Ammon's horn (tissue), 1 donor: ENCODE data around the gene PTK6.
"Not testable (repeated sequence)": the region's sequence is repeated elsewhere in the genome, so short reads cannot be mapped to it uniquely, and the experiment has no call there.

Experiments
- DNase-seq: peaks from one replicate; pipeline ENCODE4 v3.0.0-alpha.2; 2016; ENCODE audit warnings: low spot score

The PTK6 gene

GRCh38 chr20:63536997-63537524, at the start of gene PTK6:
PTK6 (minus strand) TSS chr20:63537376; CDS start chr20:63537314, 62 bp downstream.
- DNase-seq: no peak

GRCh38 chr20:63586797-63587196, 49.6 kb upstream of the PTK6 start:
- no peak for DNase-seq

DNA sequence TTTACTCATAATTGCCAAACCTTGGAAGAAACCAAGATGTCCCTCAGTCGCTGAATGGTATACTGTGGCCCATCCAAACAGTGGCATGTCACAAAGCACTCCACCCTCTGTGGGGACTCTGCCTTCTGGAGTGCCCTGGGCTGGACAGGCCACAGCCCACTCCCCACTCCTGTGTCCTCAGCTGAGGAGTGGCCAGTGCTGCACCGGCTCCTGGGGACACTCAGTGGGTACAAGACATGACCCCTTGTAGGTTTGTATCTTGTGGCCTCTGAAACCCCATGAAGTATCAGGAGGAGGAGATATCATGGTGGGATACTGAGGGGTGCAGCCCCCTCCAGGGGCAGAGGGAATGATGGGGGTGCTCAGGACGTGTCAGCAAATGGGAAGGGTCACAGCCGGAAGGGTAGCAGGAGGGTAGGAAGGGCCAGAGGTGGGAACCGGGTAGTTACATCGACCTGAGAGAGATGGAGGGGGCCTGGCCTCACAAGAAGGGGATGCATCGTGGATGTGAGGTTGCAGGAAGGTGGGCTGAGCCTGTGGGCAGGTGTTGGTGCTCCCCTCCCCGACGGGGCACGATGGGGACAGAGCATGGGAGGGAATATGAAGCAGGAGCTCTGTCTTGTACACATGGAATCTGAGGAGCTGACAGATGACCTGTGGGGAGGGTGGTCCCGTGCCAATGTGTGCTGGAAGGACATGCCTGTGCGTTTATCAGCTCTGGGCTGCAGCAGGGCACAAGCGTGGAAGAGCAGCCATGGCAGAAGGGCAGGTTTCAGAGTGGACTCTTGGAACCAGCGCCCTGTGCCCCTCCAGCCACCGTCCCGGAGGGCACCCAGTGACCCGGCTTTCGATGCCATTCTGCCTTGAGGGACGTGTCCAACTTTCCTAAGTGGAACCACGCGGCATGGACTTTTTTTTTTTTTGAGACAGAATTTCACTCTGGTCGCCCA, 48.7 kb upstream of the PTK6 start:
- no peak for DNase-seq

DNA sequence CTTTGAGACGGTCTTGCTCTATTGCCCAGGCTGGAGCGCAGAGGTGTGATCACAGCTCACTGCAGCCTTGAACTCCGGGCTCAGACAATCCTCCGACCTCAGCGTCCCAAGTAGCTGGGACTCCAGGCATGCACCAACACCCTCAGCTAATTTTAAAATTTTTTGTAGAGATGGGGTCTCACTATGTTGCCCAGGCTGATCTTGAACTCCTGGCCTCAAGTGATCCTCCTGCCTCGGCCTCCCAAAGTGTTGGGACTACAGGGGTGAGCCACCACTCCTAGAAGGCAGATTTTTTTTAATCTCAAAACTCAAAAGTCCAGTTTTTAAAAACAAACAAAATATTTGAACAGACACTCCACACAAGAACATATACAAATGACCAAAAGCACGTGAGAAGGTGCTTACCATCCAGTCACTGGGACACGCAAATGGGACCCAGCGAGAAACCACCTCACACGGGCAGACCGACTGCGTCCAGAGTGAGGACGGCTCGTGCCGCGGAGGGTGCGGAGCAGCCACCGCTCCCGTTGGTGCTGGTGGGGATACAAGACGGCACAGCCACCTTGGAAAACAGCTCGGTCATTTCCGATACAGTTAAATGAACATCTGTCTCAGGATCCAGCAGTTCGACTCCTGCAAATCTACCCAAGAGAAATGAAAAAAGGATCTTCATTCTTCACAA, 45.3 kb upstream of the PTK6 start:
- DNase-seq: no peak

DNA sequence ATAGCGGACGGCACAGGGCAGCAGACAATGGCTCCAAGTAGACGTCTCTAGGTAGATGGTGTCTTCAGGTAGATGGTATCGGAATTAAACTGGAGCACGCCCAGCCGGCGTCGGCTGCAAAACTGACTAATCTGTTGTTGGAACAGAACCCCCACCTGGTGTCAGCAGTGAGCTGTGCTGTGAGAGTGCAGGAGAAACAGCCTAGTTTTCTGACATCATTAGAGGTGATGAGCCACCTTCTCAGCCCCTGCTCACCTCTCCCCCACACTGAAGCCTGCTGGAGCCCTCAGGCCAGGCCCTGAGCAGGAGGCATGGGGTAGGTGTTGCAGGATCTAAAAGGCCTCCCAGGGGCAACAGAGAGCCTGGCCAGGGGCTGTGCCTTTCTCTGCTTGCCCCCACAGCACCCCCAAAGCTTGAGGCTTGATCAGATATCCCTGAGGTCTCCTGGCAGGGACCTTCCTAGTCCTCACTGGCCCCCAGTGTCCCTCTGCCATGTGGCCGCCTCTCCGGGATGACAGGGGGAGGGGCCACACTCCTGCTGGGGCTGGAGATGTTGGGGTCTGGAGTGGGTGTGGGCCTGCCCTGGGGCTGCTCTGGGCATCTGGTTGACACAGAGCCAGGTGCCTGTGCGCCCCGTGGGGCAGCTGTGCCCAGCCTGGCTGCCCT, 43.8 kb upstream of the PTK6 start:
- DNase-seq: peak; percentile 49

- no peak for DNase-seq
Observed at GRCh38 chr20:63579017-63579694, 42.0 kb upstream of the PTK6 start.

- DNase-seq: no peak
Observed at GRCh38 chr20:63578224-63579016, 41.2 kb upstream of the PTK6 start.

DNA sequence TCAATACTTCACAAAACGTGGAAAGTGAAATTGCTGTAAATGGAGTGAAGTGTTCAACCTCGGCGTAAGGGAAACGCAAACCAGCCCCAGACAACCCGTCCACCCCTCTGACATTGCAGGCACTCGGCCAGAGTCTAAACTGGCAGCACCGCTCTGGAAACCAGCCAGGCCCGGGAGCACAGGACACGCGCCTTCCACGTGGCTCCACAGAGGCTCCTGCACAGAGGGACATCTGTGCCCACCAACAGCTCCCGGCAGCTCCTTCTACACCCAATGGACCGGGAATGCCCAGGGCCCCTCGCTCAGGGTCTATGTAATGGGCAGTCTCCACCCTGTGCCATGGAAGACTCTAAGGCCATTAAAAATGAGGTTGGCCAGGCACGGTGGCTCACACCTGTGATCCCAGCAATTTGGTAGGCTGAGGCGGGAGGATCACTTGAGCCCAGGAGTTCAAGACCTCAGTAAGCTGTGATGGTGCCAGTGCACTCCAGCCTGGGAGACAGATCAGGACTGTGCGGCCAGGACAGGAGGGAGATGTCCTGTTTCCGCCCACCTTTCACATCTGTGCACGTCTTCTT, 40.2 kb upstream of the PTK6 start:
- peak; percentile 43 for DNase-seq

DNA sequence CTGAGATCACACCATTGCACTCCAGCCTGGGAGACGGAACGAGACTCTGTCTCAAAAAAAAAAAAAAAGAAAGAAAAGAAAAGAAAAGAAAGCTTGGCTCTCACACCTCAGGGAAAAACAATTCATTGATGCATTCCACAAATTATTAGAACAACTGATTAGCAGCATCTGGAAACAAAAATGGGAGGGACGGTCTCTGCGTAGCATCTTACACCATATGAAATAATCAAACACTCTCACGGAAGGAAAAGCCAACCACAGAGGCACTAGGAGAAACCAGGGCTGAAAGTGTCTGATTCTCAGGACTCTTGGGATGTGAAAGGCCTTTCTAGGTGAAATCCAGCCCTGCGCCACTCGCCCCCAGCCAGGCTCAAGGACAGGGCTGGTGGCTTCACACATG, 39.1 kb upstream of the PTK6 start:
- no peak for DNase-seq

DNA sequence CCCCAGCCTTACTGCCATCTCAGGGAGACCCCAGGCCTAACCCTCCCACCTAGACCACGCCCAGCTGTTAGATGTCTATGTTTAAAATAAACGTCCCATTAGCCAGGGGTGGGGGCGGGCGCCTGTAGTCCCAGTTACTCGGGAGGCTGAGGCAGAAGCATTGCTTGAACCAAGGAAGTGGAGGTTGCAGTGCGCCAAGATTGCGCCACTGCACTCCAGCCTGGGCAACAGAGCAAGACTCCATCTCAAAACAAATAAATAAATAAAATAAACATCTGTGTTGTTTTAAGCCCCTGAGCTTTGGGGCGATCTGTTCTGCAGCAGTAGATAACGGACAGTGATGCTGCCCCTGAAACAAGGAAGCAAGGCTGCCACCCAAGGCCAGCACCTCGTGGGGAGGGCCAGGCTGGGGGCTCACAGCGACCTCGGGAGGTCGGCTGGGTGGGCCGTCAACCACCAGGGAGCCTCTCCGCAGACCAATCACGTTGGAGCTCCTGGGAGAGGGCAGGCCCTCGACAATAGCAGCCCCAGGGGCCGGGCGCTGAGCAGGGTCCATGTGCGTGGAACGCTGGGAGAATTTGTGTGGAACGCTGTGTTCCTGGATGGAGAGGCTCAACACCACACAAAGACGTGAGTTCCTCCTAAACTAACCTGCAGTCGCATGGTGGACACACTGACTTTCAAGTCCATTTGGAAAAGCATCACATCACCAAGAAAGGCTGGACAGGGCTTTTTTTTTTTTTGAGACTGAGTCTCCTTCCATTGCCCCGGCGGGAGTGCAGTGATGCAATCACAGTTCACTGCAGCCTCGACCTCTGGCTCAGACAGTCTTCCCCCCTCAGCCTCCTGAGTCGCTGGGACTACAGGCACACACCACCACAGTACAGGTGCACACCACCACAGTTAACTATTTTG, 37.9 kb upstream of the PTK6 start:
- no peak for DNase-seq

- peak; percentile 41 for DNase-seq
Observed at GRCh38 chr20:63574156-63574828, 37.1 kb upstream of the PTK6 start, which contains the start of gene HELZ2. HELZ2 (minus strand) TSS chr20:63574239; CDS start chr20:63572385, 1,854 bp downstream.

DNA sequence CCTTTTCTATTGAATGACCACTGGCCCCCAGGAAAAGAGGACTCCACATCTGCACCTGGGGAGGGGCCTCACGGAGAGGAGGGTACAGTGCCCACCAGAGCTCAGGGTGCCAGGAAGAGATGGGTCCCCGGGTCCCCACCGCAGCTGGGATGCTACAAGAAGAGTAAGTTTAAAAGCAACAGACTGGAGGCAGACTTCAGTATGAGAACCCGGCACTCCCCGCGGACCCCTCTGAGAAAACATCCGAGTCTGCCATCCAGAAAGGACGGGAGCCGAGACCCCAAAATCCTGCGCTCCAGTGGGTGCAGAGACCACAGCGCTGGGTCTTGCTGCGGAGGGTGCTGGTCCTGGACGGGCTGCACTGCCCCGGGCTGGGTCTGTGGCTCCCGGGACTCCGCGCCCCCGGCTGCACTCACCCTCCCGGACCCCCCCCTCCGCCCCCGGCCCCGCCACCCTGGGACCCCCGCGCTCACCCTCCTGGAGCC, 36.5 kb upstream of the PTK6 start:
- DNase-seq: no peak

DNA sequence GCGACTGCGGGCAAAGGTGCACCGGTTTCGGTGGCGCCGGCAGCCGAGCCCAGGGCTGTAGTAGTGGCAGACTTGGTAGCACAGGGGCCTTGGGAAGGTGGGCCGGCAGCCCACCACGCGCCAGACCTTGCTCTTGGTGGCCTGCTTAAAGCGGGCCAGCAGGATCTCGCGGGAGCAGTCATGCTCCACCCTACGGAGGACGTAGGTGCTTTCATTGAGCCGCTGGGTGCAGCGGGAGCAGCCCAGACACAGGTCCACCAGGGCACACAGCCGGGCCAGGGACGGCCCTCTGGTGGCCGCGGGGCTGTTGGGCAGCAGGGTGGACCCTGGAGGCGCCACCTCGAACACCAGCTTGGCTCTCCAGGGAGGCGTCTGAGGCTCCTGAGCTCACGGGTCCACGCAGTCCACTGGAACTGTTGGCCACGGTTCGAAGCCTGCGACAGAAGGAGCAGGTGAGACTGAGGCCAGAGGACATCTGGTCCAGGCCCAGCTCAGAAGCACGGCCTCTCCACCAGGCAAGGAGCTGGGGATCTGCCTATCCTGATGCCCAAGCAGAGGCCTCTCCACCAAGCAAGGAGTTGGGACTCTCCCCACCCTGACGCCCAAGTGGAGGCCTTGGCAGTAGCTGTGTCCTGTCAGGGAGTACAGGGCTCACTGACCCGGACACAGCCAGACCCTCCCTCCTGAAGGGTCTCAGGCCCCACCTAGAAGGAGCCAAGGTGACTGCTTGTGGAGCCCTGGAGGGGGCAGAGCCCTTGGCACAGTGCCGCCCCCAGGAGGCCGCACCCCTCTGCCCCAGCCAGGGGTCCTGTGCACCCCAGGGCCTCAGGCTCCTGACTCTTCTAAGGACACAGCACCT, 35.8 kb upstream of the PTK6 start:
- no peak for DNase-seq

- no peak for DNase-seq
Observed at GRCh38 chr20:63572071-63572787, 35.1 kb upstream of the PTK6 start.

DNA sequence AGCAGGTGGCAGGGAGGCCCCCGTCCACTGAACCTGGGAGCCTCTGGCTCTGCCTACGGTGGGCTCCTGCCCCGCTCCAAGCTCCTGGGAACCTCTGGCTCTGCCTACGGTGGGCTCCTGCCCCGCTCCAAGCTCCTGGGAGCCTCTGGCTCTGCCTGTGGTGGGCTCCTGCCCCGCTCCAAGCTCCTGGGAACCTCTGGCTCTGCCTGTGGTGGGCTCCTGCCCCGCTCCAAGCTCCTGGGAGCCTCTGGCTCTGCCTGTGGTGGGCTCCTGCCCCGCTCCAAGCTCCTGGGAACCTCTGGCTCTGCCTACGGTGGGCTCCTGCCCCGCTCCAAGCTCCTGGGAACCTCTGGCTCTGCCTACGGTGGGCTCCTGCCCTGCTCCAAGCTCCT, 33.9 kb upstream of the PTK6 start:
- not testable (repeated sequence) for DNase-seq

- DNase-seq: no peak
Observed at GRCh38 chr20:63570281-63571086, 33.3 kb upstream of the PTK6 start.
